RWPE2 (cell line): Measurements from ENCODE around the gene DUSP15.

ENCODE experiments used
- ATAC-seq: fragments of 200-7000 bp; cut with Tn5 transposase; 3 replicates; pipeline ENCODE4 v1.9.1; 2021; ENCODE audit warnings: low read depth
- DNase-seq: peaks from one replicate; pipeline ENCODE4 v3.0.0-alpha.2; 2020; ENCODE audit warnings: low spot score
- H3K27ac ChIP-seq: fragments of 450-650 bp; 2 replicates; pipeline ENCODE4 v1.5.1; 2017; ENCODE audit warnings: mild to moderate bottlenecking; ENCODE audit not compliant: poor library complexity, severe bottlenecking
- H3K27me3 ChIP-seq: fragments of 250-450 bp; sonication (Bioruptor Pico); 2 replicates; pipeline ENCODE4 v1.5.1; 2021; ENCODE audit warnings: mild to moderate bottlenecking, moderate library complexity; ENCODE audit not compliant: insufficient read depth, poor library complexity, severe bottlenecking
- H3K36me3 ChIP-seq: fragments of 250-450 bp; sonication (Bioruptor Pico); 2 replicates; pipeline ENCODE4 v1.5.1; 2020; ENCODE audit warnings: low read depth, mild to moderate bottlenecking, moderate library complexity
- H3K4me1 ChIP-seq: fragments of 250-450 bp; sonication (Bioruptor Pico); 2 replicates; pipeline ENCODE4 v1.5.1; 2021; ENCODE audit warnings: mild to moderate bottlenecking, moderate library complexity; ENCODE audit not compliant: insufficient read depth, poor library complexity, severe bottlenecking
- H3K4me3 ChIP-seq: fragments of 250-450 bp; sonication (Bioruptor Pico); 2 replicates; pipeline ENCODE4 v1.5.1; 2021; ENCODE audit warnings: mild to moderate bottlenecking, moderate library complexity; ENCODE audit not compliant: severe bottlenecking
- H3K9me3 ChIP-seq: fragments of 250-450 bp; sonication (Bioruptor Pico); 2 replicates; pipeline ENCODE4 v1.5.1; 2021; ENCODE audit warnings: mild to moderate bottlenecking, moderate library complexity; ENCODE audit not compliant: severe bottlenecking
- CTCF ChIP-seq: fragments of 450-650 bp; IDR thresholded peaks from one replicate; pipeline ENCODE4 v1.5.1; 2017; ENCODE audit warnings: mild to moderate bottlenecking, moderate library complexity; ENCODE audit not compliant: poor library complexity, severe bottlenecking

The DUSP15 gene

DNA sequence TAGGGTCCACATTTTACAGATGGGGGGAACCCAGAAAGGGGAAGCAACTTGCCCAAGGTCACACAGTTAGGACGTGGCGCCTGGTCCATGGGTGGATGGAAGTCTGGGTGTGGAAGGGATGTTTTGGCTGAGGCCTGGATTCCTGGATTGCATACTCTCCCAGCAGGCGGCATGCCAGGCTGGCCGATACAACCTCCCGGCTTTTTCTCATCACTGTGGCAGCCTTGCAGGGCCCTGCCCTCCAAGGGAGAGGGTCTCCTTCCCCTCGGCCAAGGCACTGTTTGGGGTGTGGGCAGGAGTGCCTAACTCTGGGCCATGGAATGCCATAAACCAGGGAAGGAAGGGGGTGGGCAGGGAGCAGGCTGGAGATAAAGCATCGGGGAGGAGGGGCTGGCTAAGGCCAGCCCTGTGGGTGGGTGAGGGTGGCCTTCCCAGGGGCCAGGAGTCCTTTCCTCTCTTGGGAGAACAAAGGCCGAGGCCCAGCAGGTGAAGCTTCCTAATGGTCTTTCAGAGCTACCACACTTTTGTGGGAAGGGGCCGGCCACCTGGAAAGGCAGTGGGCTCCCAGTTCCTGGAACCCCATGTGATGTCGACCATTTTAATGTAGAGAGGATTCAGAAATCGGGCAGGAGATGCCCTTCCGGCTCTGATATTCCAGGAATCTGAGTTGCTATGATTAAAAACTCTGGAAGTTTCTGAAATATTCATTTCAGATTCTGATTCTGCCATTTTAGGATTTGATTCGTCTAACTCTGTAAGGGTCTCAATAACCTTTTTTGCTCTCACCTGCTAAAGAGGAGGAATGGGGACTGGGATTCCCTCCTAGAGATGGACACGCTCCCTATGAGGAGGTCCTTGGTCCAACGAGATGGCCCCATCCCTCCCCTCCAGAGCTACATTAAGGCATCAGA lies 29.2 kb downstream of the DUSP15 start:
- DNase-seq (peak; percentile 81), ATAC-seq (no peak)
- Histone ChIP-seq H3K27me3 (no peaks in the 10 kb centered on the region), H3K27ac (peak overlapping the region; percentile 36), H3K36me3 (no peaks in the 10 kb centered on the region), H3K9me3 (no peaks in the 10 kb centered on the region), H3K4me1 (peaks cover 39% of the 10 kb centered on the region), H3K4me3 (no peak overlapping the region)
- TF ChIP-seq CTCF = no peak

DNA sequence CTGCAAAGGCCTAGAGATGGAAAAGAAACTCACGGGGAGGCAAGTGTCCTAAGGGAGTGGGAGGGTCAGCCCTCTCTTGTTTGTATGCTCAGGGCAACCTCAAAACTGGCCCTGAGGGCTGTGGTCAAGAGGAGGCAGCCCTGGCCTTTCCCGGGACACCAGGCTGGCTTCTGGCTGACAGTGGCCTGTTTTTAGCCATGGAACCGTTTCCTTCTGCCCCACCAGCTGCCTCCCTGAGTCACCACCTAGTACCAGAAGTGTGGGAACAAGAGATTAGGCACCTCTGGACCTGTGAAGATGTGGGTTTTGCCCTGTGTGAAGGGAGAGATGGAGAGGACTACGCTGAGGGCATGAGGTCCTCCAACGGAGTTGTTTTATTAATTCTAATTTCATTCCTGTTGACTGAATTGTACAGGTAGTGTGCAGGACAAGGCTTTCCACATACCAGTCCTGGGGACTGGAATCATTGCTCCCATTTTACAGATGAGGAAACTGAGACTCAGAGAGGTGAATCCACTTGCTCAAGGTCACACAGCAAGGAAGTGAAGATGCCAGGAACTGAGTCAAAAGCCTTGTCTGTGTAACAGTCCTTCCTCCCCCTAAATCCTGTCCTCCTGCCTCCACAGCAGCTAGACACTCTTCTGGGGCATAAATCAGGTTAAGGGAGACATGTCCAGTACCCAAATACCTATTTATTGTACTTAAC lies 30.4 kb downstream of the DUSP15 start:
- ATAC-seq (no peak), DNase-seq (no peak)
- no peaks in the 10 kb centered on the region for H3K27me3 ChIP-seq
- H3K9me3 ChIP-seq = no peaks in the 10 kb centered on the region
- no peak overlapping the region for H3K4me3 ChIP-seq
- no peaks in the 10 kb centered on the region for H3K36me3 ChIP-seq
- TF ChIP-seq CTCF = no peak
- peaks cover 43% of the 10 kb centered on the region for H3K4me1 ChIP-seq
- no peak overlapping the region for H3K27ac ChIP-seq

DNA sequence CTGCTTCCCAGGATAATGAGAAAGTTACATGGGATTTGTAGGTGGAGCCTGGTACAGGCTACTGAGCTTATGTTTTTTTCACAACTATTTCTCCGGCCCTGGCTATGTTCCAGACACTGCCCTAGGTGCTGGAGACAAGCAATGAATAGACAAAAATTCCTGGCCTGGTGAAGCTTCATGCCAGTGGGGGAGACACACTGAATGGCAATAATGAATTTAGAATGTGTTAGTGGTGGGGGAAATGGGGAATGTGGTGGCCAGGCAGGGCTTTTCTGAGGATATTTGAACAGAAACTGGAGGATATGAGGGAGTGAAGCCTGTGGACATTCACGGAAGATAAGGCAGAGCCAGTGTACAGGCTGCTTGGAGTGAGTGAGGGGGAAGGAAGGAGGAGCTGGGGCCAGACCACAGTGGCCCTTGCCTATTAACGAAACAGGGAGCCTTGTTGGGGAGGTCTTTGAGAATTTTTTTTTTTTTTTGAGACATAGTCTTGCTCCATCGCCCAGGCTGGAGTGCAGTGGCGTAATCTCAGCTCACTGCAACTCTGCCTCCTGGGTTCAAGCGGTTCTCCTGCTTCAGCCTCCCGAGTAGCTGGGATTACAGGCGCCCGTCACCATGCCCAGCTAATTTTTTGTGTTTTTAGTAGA lies 31.6 kb downstream of the DUSP15 start:
- Histone ChIP-seq H3K4me3 (no peak overlapping the region), H3K4me1 (peaks cover 43% of the 10 kb centered on the region), H3K36me3 (no peaks in the 10 kb centered on the region), H3K27me3 (no peaks in the 10 kb centered on the region), H3K9me3 (no peaks in the 10 kb centered on the region), H3K27ac (peak overlapping the region; percentile 9)
- no peak for ATAC-seq
- no peak for DNase-seq
- no peak for TF ChIP-seq CTCF

GRCh38 chr20:31837896-31838397 lies 32.4 kb downstream of the DUSP15 start:
- Histone ChIP-seq H3K27ac (peak overlapping the region; percentile 9), H3K36me3 (no peaks in the 10 kb centered on the region), H3K4me1 (peaks cover 43% of the 10 kb centered on the region), H3K27me3 (no peaks in the 10 kb centered on the region), H3K9me3 (no peaks in the 10 kb centered on the region), H3K4me3 (no peak overlapping the region)
- ATAC-seq (peak; percentile 2; the same call in 2 of the 3 replicates), DNase-seq (peak; percentile 82)
- no peak for TF ChIP-seq CTCF
